Measurements from ENCODE around the gene PPM1F.

PPM1F gene

GRCh38 chr22:21960200-21961126 is 7.8 kb upstream of the PPM1F start:
- no peak for DNase-seq

- no peak for DNase-seq
Observed at GRCh38 chr22:21959274-21960074, 6.8 kb upstream of the PPM1F start.

GRCh38 chr22:21958360-21959273 is 6.0 kb upstream of the PPM1F start:
- DNase-seq: no peak

GRCh38 chr22:21951931-21952465 is 650 bp downstream of the PPM1F start:
- no peak for DNase-seq

- no peak for DNase-seq
Observed at GRCh38 chr22:21951062-21951461, 1.6 kb downstream of the PPM1F start.

- DNase-seq: no peak
Observed at GRCh38 chr22:21949948-21950347, 2.7 kb downstream of the PPM1F start.

GRCh38 chr22:21949569-21949918 is 3.1 kb downstream of the PPM1F start:
- DNase-seq: no peak

GRCh38 chr22:21948824-21949568 is 3.7 kb downstream of the PPM1F start:
- DNase-seq: no peak

GRCh38 chr22:21948390-21948789 is 4.3 kb downstream of the PPM1F start:
- DNase-seq: no peak

- no peak for DNase-seq
Observed at GRCh38 chr22:21947040-21948014, 5.3 kb downstream of the PPM1F start.

- no peak for DNase-seq
Observed at GRCh38 chr22:21946262-21946925, 6.3 kb downstream of the PPM1F start.

- no peak for DNase-seq
Observed at GRCh38 chr22:21945453-21946261, 7.0 kb downstream of the PPM1F start.

- no peak for DNase-seq
Observed at GRCh38 chr22:21944871-21945270, 7.8 kb downstream of the PPM1F start.

- no peak for DNase-seq
Observed at GRCh38 chr22:21943571-21944448, 8.8 kb downstream of the PPM1F start.

- DNase-seq: no peak
Observed at GRCh38 chr22:21942407-21943343, 10.0 kb downstream of the PPM1F start.

- no peak for DNase-seq
Observed at GRCh38 chr22:21941921-21942320, 10.7 kb downstream of the PPM1F start.

GRCh38 chr22:21940521-21940920 is 12.1 kb downstream of the PPM1F start:
- no peak for DNase-seq
